NCI-H526 (cell line): ENCODE results near the gene ZFP36.

Experiments used
- DNase-seq, 2 experiments: peaks; one replicate each; lab custom pipeline; 2025; lab: John Stamatoyannopoulos, UW

Gene ZFP36

GRCh38 chr19:39419003-39419402, 12.4 kb downstream of the ZFP36 start:
- no peak for DNase-seq

- no peak for DNase-seq
Measured at GRCh38 chr19:39420769-39421168, 14.1 kb downstream of the ZFP36 start.

GRCh38 chr19:39422020-39422419, 15.4 kb downstream of the ZFP36 start:
- DNase-seq: no peak

GRCh38 chr19:39423258-39424086, 16.8 kb downstream of the ZFP36 start:
- DNase-seq: no peak

- no peak for DNase-seq
Measured at GRCh38 chr19:39424934-39425333, 18.3 kb downstream of the ZFP36 start.

DNA sequence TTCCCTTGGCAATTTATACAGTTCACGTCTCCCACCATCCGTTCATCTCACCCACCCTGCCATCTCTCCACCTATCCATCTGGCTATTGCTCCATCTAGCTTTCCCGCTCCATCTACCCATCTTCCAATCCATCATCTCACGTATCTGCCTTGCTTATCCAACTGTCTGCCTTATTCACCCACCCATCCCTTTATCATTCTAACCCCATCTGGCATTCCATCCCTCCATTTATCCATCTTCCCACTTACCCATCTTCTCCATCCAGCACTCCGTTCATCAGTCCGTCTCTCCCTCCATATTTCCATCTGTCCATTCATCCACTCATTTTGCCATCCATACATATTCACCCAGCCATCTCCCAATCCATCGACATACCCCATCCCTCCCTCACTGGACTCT, 19.1 kb downstream of the ZFP36 start:
- DNase-seq: no peak

GRCh38 chr19:39426170-39426569, 19.5 kb downstream of the ZFP36 start:
- DNase-seq: no peak

GRCh38 chr19:39427707-39428106, 21.1 kb downstream of the ZFP36 start:
- DNase-seq: no peak

- peak in 1 of 2 experiments; percentile 30 for DNase-seq
Measured at GRCh38 chr19:39428283-39429112, 21.9 kb downstream of the ZFP36 start.

DNA sequence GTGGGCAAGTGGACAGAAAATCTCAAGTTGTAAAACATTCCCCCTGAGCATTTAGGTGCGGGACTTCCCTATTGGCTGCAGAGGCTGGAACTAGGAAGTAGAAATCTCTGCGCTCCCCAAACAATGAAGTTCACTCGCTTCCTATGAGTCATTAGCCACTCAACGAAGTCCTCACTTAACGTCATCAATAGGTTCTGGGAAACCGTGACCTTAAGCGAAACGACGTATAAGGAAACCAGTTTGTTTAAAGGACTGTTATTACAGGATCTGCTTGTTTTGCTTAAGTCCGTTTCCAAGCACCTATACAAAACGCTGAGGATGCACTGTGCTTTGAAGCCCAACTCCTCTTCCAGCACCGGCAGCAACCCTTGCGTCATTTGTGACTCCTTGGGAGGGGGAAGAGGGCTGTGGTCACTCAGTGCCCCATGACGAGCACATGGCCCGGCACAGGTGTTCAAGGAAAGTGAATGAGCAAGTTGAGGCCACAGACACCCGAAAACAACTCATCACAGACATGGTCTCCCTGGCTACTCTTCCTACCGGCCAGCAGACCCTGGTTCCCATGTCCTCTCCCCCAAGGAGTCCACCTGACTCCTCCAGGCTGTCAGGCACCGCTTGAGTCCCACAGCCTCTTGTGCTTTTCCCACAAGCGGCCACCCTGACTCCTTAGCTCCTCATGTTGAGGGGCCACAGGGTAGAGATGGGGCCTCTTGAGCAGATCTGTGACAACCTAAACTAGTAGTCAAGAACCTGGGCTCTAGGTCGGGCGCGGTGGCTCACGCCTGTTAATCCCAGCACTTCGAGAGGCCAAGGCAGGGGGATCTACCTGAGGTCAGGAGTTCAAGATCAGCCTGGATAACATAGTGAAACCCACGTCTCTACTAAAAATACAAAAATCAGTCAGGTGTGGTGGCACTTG, 24.3 kb downstream of the ZFP36 start:
- no peak for DNase-seq

DNA sequence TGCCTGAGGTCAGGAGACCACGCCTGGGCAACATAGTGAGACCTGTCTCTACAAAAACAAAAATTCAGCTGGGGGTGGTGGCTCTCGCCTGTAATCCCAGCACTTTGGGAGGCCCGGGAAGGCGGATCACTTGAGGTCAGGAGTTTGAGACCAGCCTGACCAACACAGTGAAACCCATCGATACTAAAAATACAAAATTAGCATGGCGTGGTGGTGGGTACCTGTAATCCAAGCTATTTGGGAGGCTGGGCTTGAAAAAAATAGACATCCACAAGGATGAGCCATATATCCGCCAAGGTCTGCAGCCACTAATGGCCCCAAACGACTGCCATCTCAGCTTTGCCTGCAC, 26.0 kb downstream of the ZFP36 start:
- DNase-seq: no peak

GRCh38 chr19:39433480-39434079, 26.9 kb downstream of the ZFP36 start:
- no peak for DNase-seq

DNA sequence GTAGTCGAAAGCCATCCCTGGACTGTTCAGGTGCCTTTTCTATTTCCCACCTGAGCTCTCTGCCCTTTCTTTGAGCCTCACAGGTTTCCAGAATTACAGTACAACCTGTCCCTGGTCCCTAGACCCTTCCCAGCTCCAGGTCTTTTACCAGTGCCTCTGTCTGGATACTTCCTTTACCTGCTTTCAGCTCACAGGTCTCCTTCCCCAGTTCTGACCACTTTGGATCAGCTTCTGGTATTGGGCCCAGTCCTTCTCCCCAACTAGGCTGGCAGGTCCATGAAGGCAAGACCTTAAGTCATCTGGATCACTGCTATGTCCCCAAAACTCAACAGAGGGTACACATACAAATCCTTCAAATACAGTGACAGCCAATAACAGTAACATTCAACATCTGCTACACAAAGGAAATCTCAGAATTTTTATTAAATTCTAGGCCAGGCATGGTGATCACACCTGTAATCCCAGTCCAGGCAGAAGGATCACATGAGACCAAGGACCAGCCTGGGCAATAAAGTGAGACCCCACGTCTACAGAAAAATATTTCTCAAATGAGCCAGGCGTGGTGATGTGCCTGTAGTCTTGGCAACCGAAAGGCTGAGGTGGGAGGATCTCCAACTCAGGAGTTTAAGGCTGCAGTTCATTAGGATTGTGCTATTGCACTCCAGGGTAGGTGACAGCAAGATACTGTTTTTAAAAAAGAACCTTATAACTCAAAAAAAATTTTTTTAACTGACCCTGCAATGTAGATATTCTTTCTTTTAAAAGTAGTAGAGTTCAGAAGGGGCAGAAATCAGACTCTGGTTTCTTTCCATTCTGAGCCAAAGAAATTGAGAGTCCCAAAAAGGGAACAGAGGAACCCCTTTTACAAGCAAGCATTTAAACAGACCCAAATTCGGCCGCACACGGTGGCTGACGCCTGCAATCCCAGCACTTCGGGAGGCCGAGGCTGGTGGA, 27.8 kb downstream of the ZFP36 start:
- no peak for DNase-seq

DNA sequence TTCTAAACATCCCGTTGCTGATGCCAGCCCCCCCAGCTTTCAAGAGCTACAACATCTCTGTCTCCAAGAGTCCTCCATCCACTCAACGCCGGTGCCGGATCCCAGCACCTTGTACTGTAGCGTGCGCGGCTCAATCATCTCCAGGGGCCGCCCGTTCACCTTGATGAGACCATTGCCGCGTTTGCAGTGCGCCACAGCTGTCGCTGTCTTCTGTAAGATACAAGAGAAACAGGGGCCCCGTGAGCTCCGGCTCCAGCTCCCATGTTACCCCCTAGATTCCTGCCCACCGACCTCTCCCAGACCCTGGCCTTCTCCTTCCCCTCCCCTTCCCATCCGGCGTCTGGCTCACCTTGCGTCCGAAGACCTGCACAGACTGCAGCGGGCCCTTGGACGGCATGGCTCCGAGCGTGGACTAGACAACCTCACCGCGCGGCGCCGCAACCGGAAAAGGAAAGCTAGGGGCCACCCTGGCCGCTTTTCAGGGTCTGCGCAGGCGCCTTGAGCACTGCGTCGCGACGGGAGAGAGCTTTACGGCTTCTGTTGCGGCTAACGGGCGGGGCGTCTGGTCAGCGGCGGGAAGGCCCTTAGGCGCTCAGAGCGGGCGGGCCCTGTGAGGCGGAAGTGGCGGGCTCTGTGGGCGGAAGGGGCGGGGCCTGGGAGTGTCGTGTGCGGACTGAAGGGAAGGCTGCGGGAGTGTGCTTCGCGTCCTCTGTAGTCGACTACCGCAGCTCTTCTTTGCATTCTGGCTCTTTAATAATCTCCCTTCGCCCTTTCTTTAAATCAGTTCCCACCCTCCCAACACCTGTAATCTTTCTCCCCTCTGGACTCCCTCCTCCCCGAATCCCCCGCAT, 29.1 kb downstream of the ZFP36 start, which contains the start of gene RPS16:
TSS of gene RPS16 (minus strand) at position 451 of the 851 bp plus-strand sequence. CDS start at position 397, 54 bp downstream.
- DNase-seq: peak; percentile 96 to 100

DNA sequence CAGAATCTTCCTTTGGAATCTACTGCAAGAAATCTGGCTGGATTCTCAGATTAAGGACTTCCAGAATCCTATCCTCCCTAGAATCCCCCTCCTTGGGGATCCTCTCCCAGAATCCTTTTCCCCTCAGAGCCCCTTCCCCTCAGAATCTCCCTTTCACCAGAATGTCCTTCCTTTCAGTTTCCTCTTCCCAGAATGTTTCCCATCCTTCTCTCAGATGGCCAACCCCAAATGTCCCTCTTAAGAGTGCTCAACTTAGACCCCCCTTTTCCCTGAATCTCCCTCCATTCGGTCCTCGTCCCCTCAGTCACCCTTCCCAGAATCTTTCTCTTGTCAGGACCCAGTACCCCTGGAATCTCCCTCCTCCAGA, 29.7 kb downstream of the ZFP36 start:
- DNase-seq: no peak

DNA sequence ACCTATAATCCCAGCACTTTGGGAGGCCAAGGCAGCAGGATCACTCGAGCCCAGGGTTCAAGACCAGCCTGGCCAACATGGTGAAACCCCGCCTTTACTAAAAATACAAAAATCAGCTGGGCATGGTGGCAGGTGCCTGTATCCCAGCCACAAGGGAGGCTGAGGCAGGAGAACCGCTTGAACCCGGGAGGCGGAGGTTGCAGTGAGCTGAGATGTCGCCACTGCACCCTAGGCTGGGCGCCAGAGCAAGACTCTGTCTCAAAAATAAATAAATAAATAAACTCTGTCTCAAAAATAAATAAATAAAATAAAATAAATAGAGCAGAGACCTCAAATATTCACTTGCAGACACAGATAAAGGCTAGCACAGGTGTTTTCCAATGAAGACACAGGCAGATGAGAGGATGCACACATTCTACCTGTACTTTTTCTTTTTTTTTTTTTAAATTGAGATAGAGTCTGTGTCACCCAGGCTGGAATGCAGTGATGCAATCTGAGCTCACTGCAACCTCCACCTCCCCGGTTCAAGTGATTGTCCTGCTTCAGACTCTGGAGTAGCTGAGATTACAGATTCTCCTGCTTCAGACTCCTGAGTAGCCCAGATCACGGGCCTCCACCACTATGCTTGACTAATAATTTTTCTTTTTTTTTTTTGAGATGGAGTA, 31.8 kb downstream of the ZFP36 start:
- DNase-seq: no peak

DNA sequence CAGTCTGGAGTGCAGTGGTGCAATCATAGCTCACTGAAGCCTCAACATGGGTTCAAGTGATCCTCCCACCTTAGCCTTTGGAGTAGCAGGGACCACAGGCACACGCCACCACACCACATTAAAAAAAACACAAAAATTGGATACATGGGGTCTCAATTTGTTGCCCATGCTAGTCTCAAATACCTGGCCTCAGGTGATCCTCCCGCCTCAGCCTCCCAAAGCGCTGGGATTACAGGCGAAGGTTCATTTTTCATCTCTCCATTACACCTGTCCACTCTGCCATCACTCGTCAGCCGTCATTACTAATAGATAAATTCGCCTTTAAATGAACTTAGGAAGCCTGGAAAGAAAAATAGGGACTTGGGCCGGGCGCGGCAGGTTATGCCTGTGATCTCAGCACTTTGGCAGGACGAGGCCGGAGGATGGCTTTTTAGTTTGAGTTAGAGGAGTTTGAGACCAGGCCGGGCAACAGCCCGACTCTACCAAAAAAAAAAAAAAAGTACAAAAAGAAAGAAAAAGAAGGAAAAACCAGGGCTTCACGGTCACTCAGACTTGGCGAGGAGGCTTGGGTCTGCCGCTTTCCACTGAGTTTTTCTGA, 38.0 kb downstream of the ZFP36 start:
- no peak for DNase-seq
